Activated CD8-positive, alpha-beta memory T cell treated with anti-CD3 and anti-CD28 coated beads, Interleukin-2, amount 10 ng/mL, durations not matched to agents 7 days and 5 days (primary cell): ENCODE results near the gene ASTL. TPM values are rescaled to one million over a fixed set of nuclear protein-coding genes. Genes with fewer than 3 reads are reported as not detected.
"Not testable (repeated sequence)": the region's sequence is repeated elsewhere in the genome, so short reads cannot be mapped to it uniquely, and the experiment has no call there.

Experiments
- ATAC-seq: fragments of 150-1000 bp; cut with Tn5 transposase; one replicate; pipeline ENCODE4 v1.10.0; 2021; ENCODE audit warnings: moderate library complexity
- CTCF ChIA-PET: fragments of 350-600 bp; sonication (Branson Sonifier 250); formaldehyde crosslinking; loops from one replicate; lab custom pipeline; 2021; ENCODE audit warnings: antibody characterized with exemption; lab: Charles Lee
- DNase-seq: peaks from one replicate; pipeline ENCODE4 v3.0.0-alpha.2; 2020
- H3K27ac Mint-ChIP-seq: one replicate; pipeline ENCODE4 v1.8.0; 2021; ENCODE audit warnings: mild to moderate bottlenecking, mixed read lengths
- H3K27me3 Mint-ChIP-seq: one replicate; pipeline ENCODE4 v1.8.0; 2021; ENCODE audit warnings: mixed read lengths
- H3K36me3 Mint-ChIP-seq: one replicate; pipeline ENCODE4 v1.8.0; 2021; ENCODE audit warnings: mild to moderate bottlenecking, mixed read lengths
- H3K4me1 Mint-ChIP-seq: one replicate; pipeline ENCODE4 v1.8.0; 2021; ENCODE audit warnings: mixed read lengths
- H3K4me3 Mint-ChIP-seq: one replicate; pipeline ENCODE4 v1.8.0; 2021; ENCODE audit warnings: mild to moderate bottlenecking, moderate library complexity, mixed read lengths
- H3K9me3 Mint-ChIP-seq: one replicate; pipeline ENCODE4 v1.8.0; 2022; ENCODE audit warnings: low read depth, mixed read lengths
- total RNA-seq, 2 experiments: library from RNA; stranded (reverse); gene quantifications; one replicate each; pipeline ENCODE4 v1.2.3, GENCODE V29; 2021

Gene ASTL
- total RNA-seq, 2 experiments from 2014 or later: 1.9 to 6.4 TPM

GRCh38 chr2:96091141-96091710 is 47.1 kb downstream of the ASTL start:
- no peaks in the 10 kb centered on the region for H3K9me3 Mint-ChIP-seq
- H3K36me3 Mint-ChIP-seq: no peaks in the 10 kb centered on the region
- no peak for DNase-seq
- CTCF ChIA-PET: no interaction called here
- no peak for ATAC-seq
- H3K27ac Mint-ChIP-seq: no peak overlapping the region
- H3K4me3 Mint-ChIP-seq: no peak overlapping the region
- H3K4me1 Mint-ChIP-seq: no peaks in the 10 kb centered on the region
- peaks cover 21% of the 10 kb centered on the region for H3K27me3 Mint-ChIP-seq

GRCh38 chr2:96090196-96090926 is 47.9 kb downstream of the ASTL start:
- H3K36me3 Mint-ChIP-seq: no peaks in the 10 kb centered on the region
- CTCF ChIA-PET: no interaction called here
- no peak overlapping the region for H3K4me3 Mint-ChIP-seq
- DNase-seq (no peak), ATAC-seq (no peak)
- H3K4me1 Mint-ChIP-seq: no peaks in the 10 kb centered on the region
- H3K27me3 Mint-ChIP-seq: peaks cover 23% of the 10 kb centered on the region
- H3K27ac Mint-ChIP-seq: no peak overlapping the region
- H3K9me3 Mint-ChIP-seq: no peaks in the 10 kb centered on the region

- no peaks in the 10 kb centered on the region for H3K9me3 Mint-ChIP-seq
- ATAC-seq: no peak
- H3K4me1 Mint-ChIP-seq: no peaks in the 10 kb centered on the region
- H3K27me3 Mint-ChIP-seq: peaks cover 21% of the 10 kb centered on the region
- no peak overlapping the region for H3K4me3 Mint-ChIP-seq
- no peaks in the 10 kb centered on the region for H3K36me3 Mint-ChIP-seq
- DNase-seq: peak; percentile 35
- no peak overlapping the region for H3K27ac Mint-ChIP-seq
- CTCF ChIA-PET: interaction anchor here (1.5 kb wide), 1 partner anchor 27 kb away, joined by 4 read pairs; no protein-coding TSS in a partner anchor
Observed at GRCh38 chr2:96089356-96090195, 48.7 kb downstream of the ASTL start.

GRCh38 chr2:96088340-96089335 is 49.7 kb downstream of the ASTL start:
- Mint-ChIP-seq H3K4me1 (no peaks in the 10 kb centered on the region), H3K27me3 (peaks cover 12% of the 10 kb centered on the region), H3K9me3 (no peaks in the 10 kb centered on the region), H3K27ac (no peak overlapping the region), H3K36me3 (no peaks in the 10 kb centered on the region), H3K4me3 (no peak overlapping the region)
- DNase-seq (peak; percentile 33), ATAC-seq (no peak)
- CTCF ChIA-PET: interaction anchor here (1.5 kb wide), 1 partner anchor 28 kb away, joined by 4 read pairs; no protein-coding TSS in a partner anchor

GRCh38 chr2:96087130-96087529 is 51.2 kb downstream of the ASTL start:
- no peaks in the 10 kb centered on the region for H3K36me3 Mint-ChIP-seq
- peaks cover 10% of the 10 kb centered on the region for H3K27me3 Mint-ChIP-seq
- ATAC-seq (no peak), DNase-seq (no peak)
- no peaks in the 10 kb centered on the region for H3K9me3 Mint-ChIP-seq
- CTCF ChIA-PET: no interaction called here
- H3K4me3 Mint-ChIP-seq: no peak overlapping the region
- no peaks in the 10 kb centered on the region for H3K4me1 Mint-ChIP-seq
- no peak overlapping the region for H3K27ac Mint-ChIP-seq

GRCh38 chr2:96085541-96086355 is 52.6 kb downstream of the ASTL start:
- peaks cover 13% of the 10 kb centered on the region for H3K27me3 Mint-ChIP-seq
- H3K4me3 Mint-ChIP-seq: no peak overlapping the region
- no peak overlapping the region for H3K27ac Mint-ChIP-seq
- no peaks in the 10 kb centered on the region for H3K4me1 Mint-ChIP-seq
- DNase-seq: peak; percentile 31
- no peak for ATAC-seq
- no peaks in the 10 kb centered on the region for H3K9me3 Mint-ChIP-seq
- H3K36me3 Mint-ChIP-seq: no peaks in the 10 kb centered on the region
- CTCF ChIA-PET: no interaction called here

- H3K9me3 Mint-ChIP-seq, H3K4me3 Mint-ChIP-seq, ATAC-seq, H3K27ac Mint-ChIP-seq, H3K4me1 Mint-ChIP-seq, H3K36me3 Mint-ChIP-seq, CTCF ChIA-PET: not testable (repeated sequence)
- peaks cover 20% of the 10 kb centered on the region for H3K27me3 Mint-ChIP-seq
- DNase-seq: peak; percentile 5
Observed at GRCh38 chr2:96084858-96085518, 53.3 kb downstream of the ASTL start.

- no peaks in the 10 kb centered on the region for H3K36me3 Mint-ChIP-seq
- no peak overlapping the region for H3K4me3 Mint-ChIP-seq
- CTCF ChIA-PET: no interaction called here
- peaks cover 26% of the 10 kb centered on the region for H3K27me3 Mint-ChIP-seq
- peak; percentile 26 for DNase-seq
- H3K27ac Mint-ChIP-seq: no peak overlapping the region
- H3K4me1 Mint-ChIP-seq: no peaks in the 10 kb centered on the region
- ATAC-seq: no peak
- no peaks in the 10 kb centered on the region for H3K9me3 Mint-ChIP-seq
Observed at GRCh38 chr2:96083989-96084857, 54.1 kb downstream of the ASTL start.

- Mint-ChIP-seq H3K4me3 (no peak overlapping the region), H3K27me3 (peaks cover 28% of the 10 kb centered on the region), H3K4me1 (no peaks in the 10 kb centered on the region), H3K9me3 (no peaks in the 10 kb centered on the region), H3K27ac (no peak overlapping the region), H3K36me3 (no peaks in the 10 kb centered on the region)
- DNase-seq (peak; percentile 16), ATAC-seq (no peak)
- CTCF ChIA-PET: no interaction called here
Observed at GRCh38 chr2:96083064-96083939, 55.0 kb downstream of the ASTL start.

GRCh38 chr2:96082211-96083063 is 55.9 kb downstream of the ASTL start:
- CTCF ChIA-PET: no interaction called here
- Mint-ChIP-seq H3K4me1 (no peaks in the 10 kb centered on the region), H3K27ac (no peak overlapping the region), H3K4me3 (no peak overlapping the region), H3K27me3 (peaks cover 35% of the 10 kb centered on the region), H3K36me3 (no peaks in the 10 kb centered on the region), H3K9me3 (no peaks in the 10 kb centered on the region)
- ATAC-seq (no peak), DNase-seq (peak; percentile 16)
